Stimulated activated naive CD8-positive, alpha-beta T cell treated with anti-CD3 and anti-CD28 coated beads, Interleukin-15, Interleukin-2, amounts not matched to agents 100 ng/mL and 50 ng/mL, for 24 hours (primary cell): ENCODE measurements around the gene NALF2.

ENCODE experiments used
- H3K27ac Mint-ChIP-seq: one replicate; pipeline ENCODE4 v1.8.0; 2021; ENCODE audit warnings: mild to moderate bottlenecking, mixed read lengths
- H3K27me3 Mint-ChIP-seq: one replicate; pipeline ENCODE4 v1.8.0; 2021; ENCODE audit warnings: mixed read lengths
- H3K36me3 Mint-ChIP-seq: one replicate; pipeline ENCODE4 v1.8.0; 2021; ENCODE audit warnings: low read depth, mixed read lengths
- H3K4me1 Mint-ChIP-seq: one replicate; pipeline ENCODE4 v1.8.0; 2021; ENCODE audit warnings: low read depth, mixed read lengths
- H3K4me3 Mint-ChIP-seq: one replicate; pipeline ENCODE4 v1.8.0; 2021; ENCODE audit warnings: mild to moderate bottlenecking, mixed read lengths
- H3K9me3 Mint-ChIP-seq: one replicate; pipeline ENCODE4 v1.8.0; 2021; ENCODE audit warnings: mixed read lengths

Gene NALF2

DNA sequence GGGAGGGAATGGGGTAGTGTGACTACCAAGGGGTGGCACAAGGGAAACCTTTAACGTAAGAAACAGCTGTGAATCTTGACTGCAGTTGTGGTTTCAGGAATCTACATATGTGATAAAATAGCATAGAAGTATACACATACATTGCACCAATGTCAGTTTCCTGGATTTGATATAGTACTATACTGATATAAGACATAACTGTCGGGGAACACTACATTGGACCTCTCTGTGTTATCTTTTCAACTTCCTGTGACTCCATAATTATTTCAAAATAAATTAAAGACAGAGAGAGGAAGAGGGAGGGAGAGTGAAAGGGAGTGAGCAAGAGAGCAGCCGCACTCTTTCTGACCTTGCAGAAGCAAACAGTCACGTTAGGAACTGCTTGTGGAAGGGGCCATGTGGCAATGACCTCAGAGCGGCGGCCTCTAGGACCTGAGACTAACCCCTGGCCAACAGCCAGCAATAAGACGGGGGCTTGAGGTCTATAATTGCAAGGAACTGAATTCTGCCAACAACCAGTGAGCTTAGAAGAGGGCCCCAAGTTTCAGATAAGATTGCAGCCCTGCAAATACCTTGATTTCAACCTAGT lies 47.4 kb downstream of the NALF2 start:
- no peaks in the 10 kb centered on the region for H3K27me3 Mint-ChIP-seq
- no peaks in the 10 kb centered on the region for H3K36me3 Mint-ChIP-seq

DNA sequence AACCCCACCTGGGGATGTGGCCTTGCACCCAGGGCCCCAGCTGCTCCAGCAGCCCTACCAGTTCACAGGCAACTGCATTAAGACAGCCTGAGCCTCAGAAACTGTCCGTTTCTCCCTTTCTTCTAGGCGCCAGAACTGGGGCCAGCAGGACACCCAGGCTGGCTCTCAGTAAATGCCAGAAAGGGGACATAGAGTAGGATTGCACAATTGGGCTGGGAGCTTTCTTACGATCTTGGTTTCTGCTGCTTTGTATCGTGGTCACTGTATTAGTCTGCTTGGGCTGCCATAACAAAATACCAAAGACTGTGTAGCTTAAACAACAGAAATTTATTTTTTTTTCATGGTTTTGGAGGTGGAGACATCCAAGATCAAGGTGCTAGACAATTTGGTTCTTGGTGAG lies 48.4 kb downstream of the NALF2 start:
- H3K27me3 Mint-ChIP-seq: no peaks in the 10 kb centered on the region
- no peaks in the 10 kb centered on the region for H3K9me3 Mint-ChIP-seq
- no peaks in the 10 kb centered on the region for H3K4me1 Mint-ChIP-seq
- H3K27ac Mint-ChIP-seq: no peak overlapping the region
- H3K36me3 Mint-ChIP-seq: no peaks in the 10 kb centered on the region
- no peak overlapping the region for H3K4me3 Mint-ChIP-seq

More for the DNA sequence above, 47.4 kb downstream of the NALF2 start:
- Mint-ChIP-seq H3K9me3 (no peaks in the 10 kb centered on the region), H3K4me1 (no peaks in the 10 kb centered on the region), H3K4me3 (no peak overlapping the region), H3K27ac (no peak overlapping the region)
